HK-2 (cell line): ENCODE results near the gene FRZB.

Experiments used
- DNase-seq: peaks from one replicate; pipeline ENCODE4 v3.0.0-alpha.2; 2018; ENCODE audit not compliant: unreplicated experiment

Gene FRZB

GRCh38 chr2:182784777-182785176, 81.7 kb downstream of the FRZB start:
- DNase-seq, result no peak

GRCh38 chr2:182784058-182784706, 82.3 kb downstream of the FRZB start:
- DNase-seq, result no peak
